Panc1 (cell line): ENCODE results near the gene ARMC8. TPM values are rescaled to one million over a fixed set of nuclear protein-coding genes. Genes with fewer than 3 reads are reported as not detected.
A peak's percentile ranks its signal among the peaks of the same experiment; 100 is the strongest.

Experiments
- ATAC-seq: fragments of 200-7000 bp; cut with Tn5 transposase; 2 replicates; pipeline ENCODE4 v1.9.1; 2020; ENCODE audit warnings: mild to moderate bottlenecking, moderate library complexity
- BruUV-seq: library from RNA; stranded (reverse); fragments of 400-500 nt; replicated peaks from 2 replicates; lab custom pipeline; 2021; lab: Mats Ljungman, UMichigan
- CTCF ChIA-PET: fragments of 300-600 bp; sonication (Branson Sonifier 250); formaldehyde crosslinking; loops from one replicate; lab custom pipeline; 2022; ENCODE audit warnings: antibody characterized with exemption; lab: Charles Lee
- POLR2A ChIA-PET: fragments of 300-600 bp; sonication (Branson Sonifier 250); formaldehyde crosslinking; loops from one replicate; lab custom pipeline; 2022; ENCODE audit warnings: antibody characterized with exemption; lab: Charles Lee
- DNase-seq: peaks from one replicate; pipeline ENCODE4 v3.0.0-alpha.2; 2010; ENCODE audit warnings: low read depth, low spot score
- H3K27ac ChIP-seq: 2 replicates; pipeline ENCODE4 v1.5.1; 2011; ENCODE audit warnings: mild to moderate bottlenecking, low read length, inconsistent platforms
- H3K27me3 ChIP-seq: fragments of 200-500 bp; sonication (Bioruptor generic); 2 replicates; pipeline ENCODE4 v1.6.0; 2014; ENCODE audit warnings: low read length, inconsistent platforms; ENCODE audit not compliant: control insufficient read depth, insufficient read depth
- H3K36me3 ChIP-seq: fragments of 200-500 bp; sonication (Bioruptor generic); 2 replicates; pipeline ENCODE4 v1.5.1; 2014; ENCODE audit warnings: inconsistent platforms, mild to moderate bottlenecking, low read length, moderate library complexity; ENCODE audit not compliant: control insufficient read depth, insufficient read depth
- H3K4me1 ChIP-seq: 2 replicates; pipeline ENCODE4 v1.5.1; 2011; ENCODE audit warnings: inconsistent platforms, mild to moderate bottlenecking, low read length, moderate library complexity; ENCODE audit not compliant: control insufficient read depth, insufficient read depth
- H3K4me3 ChIP-seq, 2 experiments: 2 replicates each; pipeline ENCODE4 v1.5.1; 2011 to 2012; ENCODE audit warnings: low read depth in 2 of 2, low read length in 2 of 2, mild to moderate bottlenecking in 2 of 2, inconsistent platforms in 1 of 2, moderate library complexity in 1 of 2
- H3K9me3 ChIP-seq: fragments of 200-500 bp; sonication (Bioruptor generic); 2 replicates; pipeline ENCODE4 v1.5.1; 2014; ENCODE audit warnings: low read depth, mild to moderate bottlenecking, inconsistent platforms, low read length, moderate library complexity; ENCODE audit not compliant: control insufficient read depth, insufficient read depth
- POLR2AphosphoS5 ChIP-seq: IDR thresholded peaks from 2 replicates; pipeline ENCODE4 v1.6.1; 2012; ENCODE audit warnings: mild to moderate bottlenecking, low read depth, low read length, moderate library complexity
- SIN3A ChIP-seq: IDR thresholded peaks from 2 replicates; pipeline ENCODE4 v1.6.1; 2012; ENCODE audit warnings: low read depth, mild to moderate bottlenecking, low read length, moderate library complexity, borderline replicate concordance; ENCODE audit not compliant: insufficient read depth
- TCF7L2 ChIP-seq: IDR thresholded peaks from 2 replicates; pipeline ENCODE4 v1.6.1; 2011; ENCODE audit warnings: mild to moderate bottlenecking, low read depth, low read length, inconsistent platforms
- in situ Hi-C: cut with HindIII; loops from 2 replicates; pipeline ENCODE4 v1.10.0; 2016; ENCODE audit warnings: low sequenced_read_pairs, low pct_unique_long_range_greater_than_20kb
- intact Hi-C: fragments of 100-400 bp; cut with micrococcal nuclease; formaldehyde crosslinking; loops from one replicate; pipeline ENCODE4 v1.10.0; 2022; ENCODE audit not compliant: unreplicated experiment
- total RNA-seq: library from RNA; stranded (reverse); gene quantifications from one replicate; pipeline ENCODE4 v1.2.1, GENCODE V29; 2021; ENCODE audit not compliant: unreplicated experiment
- TF ChIP-seq, protein P1 (sequence below), 2 experiments: IDR thresholded peaks; 2 replicates each; pipeline ENCODE4 v1.6.1; 2011 to 2012; ENCODE audit warnings: low read depth in 2 of 2, control low read depth in 1 of 2, low read length in 1 of 2, mild to moderate bottlenecking in 1 of 2, moderate library complexity in 1 of 2; ENCODE audit not compliant: insufficient read depth in 1 of 2
- TF ChIP-seq, protein P2 (sequence below): fragments of 450-650 bp; IDR thresholded peaks from 2 replicates; pipeline ENCODE4 v1.5.1; 2017; ENCODE audit warnings: mild to moderate bottlenecking

ARMC8 gene
- total RNA-seq, 1 experiment from 2014 or later: 56.0 TPM

DNA sequence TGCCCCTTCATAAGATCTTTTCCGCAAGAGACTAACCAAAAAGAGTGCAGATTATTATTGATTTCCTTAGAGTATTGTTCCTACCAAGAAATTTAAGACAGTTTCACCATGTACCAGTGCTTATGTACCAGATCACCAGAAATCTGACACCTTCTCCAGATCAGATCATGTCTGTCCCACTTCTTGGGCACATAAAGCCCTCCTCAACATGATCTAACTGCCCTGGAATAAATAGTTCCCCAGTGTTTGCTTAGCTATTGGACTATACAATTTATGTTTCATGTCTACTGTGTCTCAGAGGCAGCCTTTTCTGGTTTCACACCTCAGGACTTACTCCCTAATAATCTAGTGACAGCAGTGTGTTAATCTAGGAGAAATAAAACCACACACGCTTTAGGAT lies 95.7 kb downstream of the ARMC8 start:
- intact Hi-C loops: no loop called here
- DNase-seq: no peak
- CTCF ChIA-PET: no interaction called here
- BruUV-seq: no TSS peak
- H3K36me3 ChIP-seq: no peaks in the 10 kb centered on the region
- TF ChIP-seq SIN3A (no peak), TCF7L2 (no peak), POLR2AphosphoS5 (no peak)
- TF ChIP-seq, protein P1, sequence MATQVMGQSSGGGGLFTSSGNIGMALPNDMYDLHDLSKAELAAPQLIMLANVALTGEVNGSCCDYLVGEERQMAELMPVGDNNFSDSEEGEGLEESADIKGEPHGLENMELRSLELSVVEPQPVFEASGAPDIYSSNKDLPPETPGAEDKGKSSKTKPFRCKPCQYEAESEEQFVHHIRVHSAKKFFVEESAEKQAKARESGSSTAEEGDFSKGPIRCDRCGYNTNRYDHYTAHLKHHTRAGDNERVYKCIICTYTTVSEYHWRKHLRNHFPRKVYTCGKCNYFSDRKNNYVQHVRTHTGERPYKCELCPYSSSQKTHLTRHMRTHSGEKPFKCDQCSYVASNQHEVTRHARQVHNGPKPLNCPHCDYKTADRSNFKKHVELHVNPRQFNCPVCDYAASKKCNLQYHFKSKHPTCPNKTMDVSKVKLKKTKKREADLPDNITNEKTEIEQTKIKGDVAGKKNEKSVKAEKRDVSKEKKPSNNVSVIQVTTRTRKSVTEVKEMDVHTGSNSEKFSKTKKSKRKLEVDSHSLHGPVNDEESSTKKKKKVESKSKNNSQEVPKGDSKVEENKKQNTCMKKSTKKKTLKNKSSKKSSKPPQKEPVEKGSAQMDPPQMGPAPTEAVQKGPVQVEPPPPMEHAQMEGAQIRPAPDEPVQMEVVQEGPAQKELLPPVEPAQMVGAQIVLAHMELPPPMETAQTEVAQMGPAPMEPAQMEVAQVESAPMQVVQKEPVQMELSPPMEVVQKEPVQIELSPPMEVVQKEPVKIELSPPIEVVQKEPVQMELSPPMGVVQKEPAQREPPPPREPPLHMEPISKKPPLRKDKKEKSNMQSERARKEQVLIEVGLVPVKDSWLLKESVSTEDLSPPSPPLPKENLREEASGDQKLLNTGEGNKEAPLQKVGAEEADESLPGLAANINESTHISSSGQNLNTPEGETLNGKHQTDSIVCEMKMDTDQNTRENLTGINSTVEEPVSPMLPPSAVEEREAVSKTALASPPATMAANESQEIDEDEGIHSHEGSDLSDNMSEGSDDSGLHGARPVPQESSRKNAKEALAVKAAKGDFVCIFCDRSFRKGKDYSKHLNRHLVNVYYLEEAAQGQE (IDR thresholded peaks at IDR 0.05; ENCODE audit: insufficient read depth in 1 of 2, low read depth in 2 of 2, low read length in 1 of 2): no peak
- TF ChIP-seq, protein P2, sequence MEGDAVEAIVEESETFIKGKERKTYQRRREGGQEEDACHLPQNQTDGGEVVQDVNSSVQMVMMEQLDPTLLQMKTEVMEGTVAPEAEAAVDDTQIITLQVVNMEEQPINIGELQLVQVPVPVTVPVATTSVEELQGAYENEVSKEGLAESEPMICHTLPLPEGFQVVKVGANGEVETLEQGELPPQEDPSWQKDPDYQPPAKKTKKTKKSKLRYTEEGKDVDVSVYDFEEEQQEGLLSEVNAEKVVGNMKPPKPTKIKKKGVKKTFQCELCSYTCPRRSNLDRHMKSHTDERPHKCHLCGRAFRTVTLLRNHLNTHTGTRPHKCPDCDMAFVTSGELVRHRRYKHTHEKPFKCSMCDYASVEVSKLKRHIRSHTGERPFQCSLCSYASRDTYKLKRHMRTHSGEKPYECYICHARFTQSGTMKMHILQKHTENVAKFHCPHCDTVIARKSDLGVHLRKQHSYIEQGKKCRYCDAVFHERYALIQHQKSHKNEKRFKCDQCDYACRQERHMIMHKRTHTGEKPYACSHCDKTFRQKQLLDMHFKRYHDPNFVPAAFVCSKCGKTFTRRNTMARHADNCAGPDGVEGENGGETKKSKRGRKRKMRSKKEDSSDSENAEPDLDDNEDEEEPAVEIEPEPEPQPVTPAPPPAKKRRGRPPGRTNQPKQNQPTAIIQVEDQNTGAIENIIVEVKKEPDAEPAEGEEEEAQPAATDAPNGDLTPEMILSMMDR: no peak
- no peaks in the 10 kb centered on the region for H3K27me3 ChIP-seq
- H3K9me3 ChIP-seq: no peaks in the 10 kb centered on the region
- POLR2A ChIA-PET: no interaction called here
- in situ Hi-C loops: no loop called here
- no peak for ATAC-seq
- no peak overlapping the region for H3K4me3 ChIP-seq
- no peak overlapping the region for H3K27ac ChIP-seq
- H3K4me1 ChIP-seq: no peaks in the 10 kb centered on the region

DNA sequence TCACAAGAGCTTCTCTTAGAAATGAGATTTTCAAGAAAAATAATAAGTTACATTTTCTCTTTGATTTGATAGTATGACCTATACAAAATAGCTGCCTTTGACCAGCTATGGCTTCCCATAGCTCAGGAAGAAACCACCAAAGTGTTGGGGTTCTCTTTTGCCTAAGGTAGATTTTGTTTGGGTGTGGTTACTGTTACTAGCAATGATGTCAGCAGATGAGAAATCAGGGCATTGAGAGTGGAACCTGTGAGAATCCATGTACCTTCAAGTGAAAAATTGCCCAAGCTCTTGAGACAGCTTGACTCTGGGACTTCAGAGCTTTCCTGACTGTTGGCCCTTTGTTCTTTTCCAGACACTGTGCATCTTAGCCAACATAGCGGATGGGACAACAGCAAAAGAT lies 97.0 kb downstream of the ARMC8 start:
- ChIA-PET CTCF (no interaction called here), POLR2A (no interaction called here)
- BruUV-seq: no TSS peak
- no peak for TF ChIP-seq TCF7L2
- TF ChIP-seq POLR2AphosphoS5: no peak
- no peak for TF ChIP-seq SIN3A
- no peak overlapping the region for H3K27ac ChIP-seq
- H3K27me3 ChIP-seq: no peaks in the 10 kb centered on the region
- no peaks in the 10 kb centered on the region for H3K36me3 ChIP-seq
- intact Hi-C loops: no loop called here
- H3K9me3 ChIP-seq: no peaks in the 10 kb centered on the region
- H3K4me3 ChIP-seq: no peak overlapping the region
- H3K4me1 ChIP-seq: no peaks in the 10 kb centered on the region
- DNase-seq (no peak), ATAC-seq (no peak)
- in situ Hi-C loops: no loop called here

DNA sequence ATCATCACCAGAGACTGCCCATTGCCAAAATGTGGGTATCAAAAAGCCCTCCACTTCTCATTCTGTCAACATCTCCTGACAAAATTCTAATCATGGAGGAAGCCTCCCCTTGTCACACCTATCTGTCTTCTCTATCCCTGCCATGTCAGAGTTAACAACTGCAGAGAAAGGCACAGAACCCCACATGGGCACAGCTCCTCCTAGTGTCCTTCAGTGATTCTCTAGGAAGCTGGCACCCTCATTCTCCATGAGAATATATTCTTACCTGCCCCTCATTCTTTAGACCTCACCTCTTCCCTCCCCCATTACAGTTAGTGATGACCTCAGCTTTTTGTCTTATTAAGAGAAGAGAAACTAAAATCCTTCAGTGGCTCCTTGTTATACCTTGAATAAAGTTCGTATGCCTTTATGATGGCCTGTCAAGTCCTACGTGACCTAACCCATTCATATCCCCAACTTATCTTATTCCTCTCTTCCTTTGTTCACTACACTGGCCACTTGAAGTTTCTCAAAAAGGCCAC lies 97.9 kb downstream of the ARMC8 start:
- in situ Hi-C loops: no loop called here
- no peaks in the 10 kb centered on the region for H3K4me1 ChIP-seq
- no TSS peak for BruUV-seq

More for the DNA sequence above, 97.9 kb downstream of the ARMC8 start:
- Histone ChIP-seq H3K36me3 (no peaks in the 10 kb centered on the region), H3K27ac (no peak overlapping the region), H3K9me3 (no peaks in the 10 kb centered on the region), H3K4me3 (no peak overlapping the region), H3K27me3 (no peaks in the 10 kb centered on the region)
- ChIA-PET CTCF (no interaction called here), POLR2A (interaction anchor here (0.5 kb wide), 1 partner anchor 65 kb away, joined by 18 read pairs; no protein-coding TSS in a partner anchor)
- intact Hi-C loops: no loop called here
- TF ChIP-seq, protein P1 (IDR thresholded peaks at IDR 0.05; ENCODE audit: insufficient read depth in 1 of 2, low read depth in 2 of 2, low read length in 1 of 2): no peak
- TF ChIP-seq, protein P2: peak; percentile 45
- no peak for DNase-seq
- no peak for ATAC-seq
